Measurements from ENCODE around the gene GNPDA2. TPM values are rescaled to one million over a fixed set of nuclear protein-coding genes. Genes with fewer than 3 reads are reported as not detected.
A peak's percentile ranks its signal among the peaks of the same experiment; 100 is the strongest.

Gene GNPDA2
- total and polyA plus RNA-seq, 9 of the 15 experiments (the other 6 are each of a cell fraction or from before 2014, with no cell fraction given): 10.6 to 20.4 (median 13.0) TPM

DNA sequence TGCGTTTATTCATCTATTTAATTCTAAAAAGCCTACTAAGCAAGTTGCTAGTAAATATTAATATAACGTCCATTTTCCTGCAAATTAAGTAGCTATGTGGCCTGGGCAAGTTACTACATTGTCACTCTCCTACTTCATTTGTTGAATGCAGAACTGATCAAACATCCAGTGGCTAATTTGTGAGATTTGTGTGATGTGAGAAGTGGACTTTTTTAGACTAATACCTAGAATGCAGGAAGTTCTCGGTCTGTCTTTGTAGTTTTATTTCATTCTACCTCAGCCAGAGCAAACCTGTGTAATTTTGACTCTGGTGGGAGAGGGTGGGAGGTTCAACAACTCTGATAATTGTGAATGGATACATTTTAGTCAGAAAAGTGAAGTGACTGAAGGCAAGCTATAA lies 47.3 kb downstream of the GNPDA2 start:
- Histone ChIP-seq H3K27ac (ENCODE audit: extremely low read depth, low read depth, low read length) (peak overlapping the region; percentile 82), H3K4me2 (ENCODE audit: insufficient read depth, low read length) (peak overlapping the region; percentile 89), H3K36me3 (ENCODE audit: control insufficient read depth, insufficient read depth, low read length) (peaks cover 36% of the 10 kb centered on the region), H2AFZ (ENCODE audit: low read depth, low read length) (peak overlapping the region; percentile 98), H3K4me3 (peak overlapping the region; percentile 68), H4K20me1 (replicated peaks; ENCODE audit: control insufficient read depth, insufficient read depth, low read length) (no peaks in the 10 kb centered on the region), H3K9ac (ENCODE audit: insufficient read depth in 1 of 2, low read depth in 2 of 2, low read length in 2 of 2) (peak overlapping the region; percentile 89 to 95), H3K4me1 (replicated peaks in 1 of 2; ENCODE audit: control insufficient read depth in 2 of 2, insufficient read depth in 2 of 2, low read length in 2 of 2) (peaks cover 0 to 13% of the 10 kb centered on the region in 2 experiments; a peak in 2 of 5 replicates), H3K79me2 (ENCODE audit: control insufficient read depth, insufficient read depth, low read length) (peaks cover 50% of the 10 kb centered on the region), H3K9me3 (replicated peaks; ENCODE audit: control insufficient read depth, insufficient read depth, low read depth, low read length) (no peaks in the 10 kb centered on the region), H3K9me1 (ENCODE audit: control insufficient read depth, insufficient read depth, low read length) (no peaks in the 10 kb centered on the region), H3K27me3 (ENCODE audit: control insufficient read depth in 2 of 2, insufficient read depth in 2 of 2, low read length in 2 of 2) (no peaks in the 10 kb centered on the region)
- CTCF ChIA-PET (ENCODE audit: low intra/inter-chr PET ratio): no interaction called here
- 0% methylated on average over 3 of the region's 3 CpGs for WGBS (ENCODE audit: insufficient coverage, low coverage, missing lambda C conversion rate)
- peak; percentile 3 for ATAC-seq
- peak in 1 of 4 experiments; percentile 7 for DNase-seq (ENCODE audit: extremely low read depth in 1 of 4, low spot score in 3 of 4)
- no TSS peak for BruUV-seq (replicated peaks)
- TF ChIP-seq BCL6 (CRISPR knock-in tag; IDR thresholded peaks at IDR 0.05) (no peak), SIN3A (IDR thresholded peaks at IDR 0.05; ENCODE audit: borderline replicate concordance in 2 of 2, control insufficient read depth in 1 of 2, low read depth in 2 of 2, low read length in 2 of 2) (0 out of 4 replicates have a peak, but pooled peaks of 1 of the 2 experiments have one; percentile 1)
- FAIRE-seq: no peak
- in situ Hi-C loops (cut with MboI) (no loop called here), intact Hi-C loops (cut with micrococcal nuclease) (no loop called here)
- POLR2A ChIA-PET: interaction anchor here (1.1 to 1.7 kb wide), 5 partner anchors 9 to 47 kb away, joined by 3 to 11 read pairs (median 3); no protein-coding TSS in a partner anchor

Data from K562 (cell line).